ENCODE measurements around the gene CAPN2. TPM values are rescaled to one million over a fixed set of nuclear protein-coding genes. Genes with fewer than 3 reads are reported as not detected.

The CAPN2 gene
- total RNA-seq, 6 experiments from 2014 or later: 380 to 424 (median 413) TPM

GRCh38 chr1:223819730-223820514 is 107.6 kb downstream of the CAPN2 start:
- Mint-ChIP-seq H3K4me3 (peak overlapping the region; percentile 63), H3K9me3 (no peaks in the 10 kb centered on the region), H3K27me3 (ENCODE audit: insufficient read depth) (no peaks in the 10 kb centered on the region; the same call in 1 of the 2 replicates), H3K27ac (peak overlapping the region; percentile 81), H3K36me3 (ENCODE audit: low read depth) (no peaks in the 10 kb centered on the region), H3K4me1 (ENCODE audit: low read depth) (peaks cover 54% of the 10 kb centered on the region)
- no peak for TF ChIP-seq CTCF (IDR thresholded peaks at IDR 0.05)
- peak; percentile 24 for DNase-seq

- Mint-ChIP-seq H3K4me1 (ENCODE audit: low read depth) (peaks cover 54% of the 10 kb centered on the region), H3K27ac (peak overlapping the region; percentile 81), H3K9me3 (no peaks in the 10 kb centered on the region), H3K27me3 (ENCODE audit: insufficient read depth) (no peaks in the 10 kb centered on the region; the same call in 1 of the 2 replicates), H3K4me3 (peak overlapping the region; percentile 63; the same call in 1 of the 2 replicates), H3K36me3 (ENCODE audit: low read depth) (no peaks in the 10 kb centered on the region)
- no peak for DNase-seq
- TF ChIP-seq CTCF (IDR thresholded peaks at IDR 0.05): peak; percentile 19
Observed at GRCh38 chr1:223820515-223820858, 108.1 kb downstream of the CAPN2 start.

GRCh38 chr1:223820971-223821370 is 108.6 kb downstream of the CAPN2 start:
- peak overlapping the region; percentile 81 for H3K27ac Mint-ChIP-seq
- H3K27me3 Mint-ChIP-seq (ENCODE audit: insufficient read depth): no peaks in the 10 kb centered on the region; the same call in 1 of the 2 replicates
- H3K4me1 Mint-ChIP-seq (ENCODE audit: low read depth): peaks cover 54% of the 10 kb centered on the region
- no peak for DNase-seq
- H3K36me3 Mint-ChIP-seq (ENCODE audit: low read depth): no peaks in the 10 kb centered on the region
- no peaks in the 10 kb centered on the region for H3K9me3 Mint-ChIP-seq
- no peak for TF ChIP-seq CTCF (IDR thresholded peaks at IDR 0.05)
- peak overlapping the region; percentile 63; the same call in 1 of the 2 replicates for H3K4me3 Mint-ChIP-seq

- Mint-ChIP-seq H3K4me1 (ENCODE audit: low read depth) (peaks cover 61% of the 10 kb centered on the region), H3K27ac (no peak overlapping the region), H3K9me3 (no peaks in the 10 kb centered on the region), H3K4me3 (no peak overlapping the region), H3K27me3 (ENCODE audit: insufficient read depth) (no peaks in the 10 kb centered on the region; the same call in none of the 2 replicates), H3K36me3 (ENCODE audit: low read depth) (peaks cover 6% of the 10 kb centered on the region)
- TF ChIP-seq CTCF (IDR thresholded peaks at IDR 0.05): no peak
- DNase-seq: no peak
Observed at GRCh38 chr1:223824287-223824686, 111.9 kb downstream of the CAPN2 start.

GRCh38 chr1:223824712-223825111 is 112.4 kb downstream of the CAPN2 start:
- no peaks in the 10 kb centered on the region for H3K9me3 Mint-ChIP-seq
- no peaks in the 10 kb centered on the region; the same call in none of the 2 replicates for H3K27me3 Mint-ChIP-seq (ENCODE audit: insufficient read depth)
- H3K27ac Mint-ChIP-seq: no peak overlapping the region
- no peak overlapping the region for H3K4me3 Mint-ChIP-seq
- no peak for TF ChIP-seq CTCF (IDR thresholded peaks at IDR 0.05)
- no peak for DNase-seq
- H3K4me1 Mint-ChIP-seq (ENCODE audit: low read depth): peaks cover 60% of the 10 kb centered on the region
- H3K36me3 Mint-ChIP-seq (ENCODE audit: low read depth): peaks cover 6% of the 10 kb centered on the region

Other genes starting within 250 kb of the CAPN2 start
- not detected for gene CAPN8, start 46.8 kb upstream of the CAPN2 start, total RNA-seq (2021; fragmentation: NEBNext Ultra II Directional; extraction: Animal tissue kit (Norgen Biotek cat#: 25700))
- 10 to 100 TPM; 21.6 to 30.1 (median 26.4) TPM for gene TP53BP2, start 133.4 kb downstream of the CAPN2 start, total RNA-seq (2021; fragmentation: NEBNext Ultra II Directional; extraction: Animal tissue kit (Norgen Biotek cat#: 25700))